K562 (cell line): ENCODE measurements around the gene GEMIN8. TPM values are rescaled to one million over a fixed set of nuclear protein-coding genes. Genes with fewer than 3 reads are reported as not detected.
A peak's percentile ranks its signal among the peaks of the same experiment; 100 is the strongest.

Experiments used
- CBFA2T2 ChIP-seq: fragments of 450-650 bp; conservative IDR thresholded peaks from 2 replicates; pipeline ENCODE4 v1.6.1; 2017; ENCODE audit warnings: mild to moderate bottlenecking
- CBX5 ChIP-seq: IDR thresholded peaks from 2 replicates; pipeline ENCODE4 v1.6.1; 2014; ENCODE audit warnings: low read depth, borderline replicate concordance
- CLOCK ChIP-seq: fragments of 250-450 bp; sonication (Bioruptor Pico); IDR thresholded peaks from 2 replicates; pipeline ENCODE4 v1.4.0; 2020; ENCODE audit warnings: mild to moderate bottlenecking, moderate library complexity, borderline replicate concordance
- E2F3 ChIP-seq: fragments of 250-450 bp; sonication (Bioruptor Pico); IDR thresholded peaks from 2 replicates; pipeline ENCODE4 v1.4.0; 2020; ENCODE audit warnings: mild to moderate bottlenecking
- ELF1 ChIP-seq: fragments of 200-800 bp; sonication (Bioruptor generic); IDR thresholded peaks from 2 replicates; pipeline ENCODE4 v1.6.1; 2016; ENCODE audit warnings: missing genetic modification characterization, missing compliant biosample characterization
- FOXO4 ChIP-seq: fragments of 450-650 bp; formaldehyde crosslinking; IDR thresholded peaks from 2 replicates; pipeline ENCODE4 v1.4.0; 2020; ENCODE audit warnings: mild to moderate bottlenecking, moderate library complexity
- IFI16 ChIP-seq: fragments of 250-450 bp; sonication (Bioruptor Pico); IDR thresholded peaks from 2 replicates; pipeline ENCODE4 v2.1.2; 2022; ENCODE audit warnings: mild to moderate bottlenecking, inconsistent platforms
- IRF1 ChIP-seq: sonication (generic); formaldehyde crosslinking; IDR thresholded peaks from 2 replicates; pipeline ENCODE4 v1.8.0; 2022; ENCODE audit warnings: missing genetic modification reagents, mild to moderate bottlenecking, borderline replicate concordance
- JUND ChIP-seq, 2 experiments: IDR thresholded peaks; 2 replicates in 1 of 2; 3 replicates in 1 of 2; pipeline ENCODE4 v1.6.1; 2011; ENCODE audit warnings: borderline replicate concordance in 2 of 2, low read depth in 2 of 2, low read length in 2 of 2, improper control_type of control experiment in 1 of 2, missing biosample characterization in 1 of 2, missing genetic modification characterization in 1 of 2, missing genetic modification reagents in 1 of 2
- KDM5B ChIP-seq: fragments of 200-600 bp; sonication (generic); IDR thresholded peaks from 2 replicates; pipeline ENCODE4 v1.6.1; 2012; ENCODE audit warnings: low read depth, mild to moderate bottlenecking, moderate library complexity, low read length, control low read depth, inconsistent platforms; ENCODE audit not compliant: insufficient replicate concordance
- PRMT5 ChIP-seq: sonication (generic); formaldehyde crosslinking; IDR thresholded peaks from 2 replicates; pipeline ENCODE4 v1.5.0; 2020; ENCODE audit warnings: missing genetic modification reagents
- TCF3 ChIP-seq: sonication (generic); formaldehyde crosslinking; IDR thresholded peaks from 2 replicates; pipeline ENCODE4 v1.4.0; 2020; ENCODE audit warnings: mild to moderate bottlenecking, missing genetic modification reagents
- ZEB2 ChIP-seq: fragments of 450-650 bp; IDR thresholded peaks from 2 replicates; pipeline ENCODE4 v1.6.1; 2016
- ZNF253 ChIP-seq: fragments of 250-450 bp; sonication (Bioruptor Pico); conservative IDR thresholded peaks from 2 replicates; pipeline ENCODE4 v1.6.1; 2021; ENCODE audit warnings: mild to moderate bottlenecking
- ZNF766 ChIP-seq: fragments of 200-800 bp; sonication (Bioruptor generic); conservative IDR thresholded peaks from 2 replicates; pipeline ENCODE4 v1.6.1; 2016; ENCODE audit warnings: missing genetic modification characterization, missing compliant biosample characterization
- polyA plus RNA-seq, 8 experiments: library from polyadenylated mRNA; depleted of rRNA in 4 of 8; stranded (reverse) in 5 of 8; unstranded in 3 of 8; fragments of >200 nt; fragmentation: Nextera tagmentation in 2 of 8; fragmentation: Illumina TruSeq in 1 of 8; extraction: Ambion mirVana in 2 of 8; extraction: Trizol in 1 of 8; gene quantifications; 2 replicates each; pipeline versions ENCODE4 v1.2.1 to v1.2.3, GENCODE V29; 2011 to 2014; ENCODE audit warnings: inconsistent platforms in 1 of 8, missing spikeins in 1 of 8
- total RNA-seq, 7 experiments: library from RNA; depleted of rRNA in 6 of 7; stranded (reverse); fragments of >200 nt in 6 of 7; fragmentation: Illumina TruSeq in 2 of 7; extraction: Trizol in 2 of 7; gene quantifications; 2 replicates each; pipeline versions ENCODE4 v1.2.1 to v1.2.3, GENCODE V29; 2011 to 2021; ENCODE audit warnings: low replicate concordance in 1 of 7
- TF ChIP-seq, protein P1 (sequence below): IDR thresholded peaks from 2 replicates; pipeline ENCODE4 v1.6.1; 2016; ENCODE audit warnings: missing genetic modification characterization, missing compliant biosample characterization
- TF ChIP-seq, protein P2 (sequence below): fragments of 450-650 bp; IDR thresholded peaks from 2 replicates; pipeline ENCODE4 v1.6.1; 2017; ENCODE audit warnings: antibody characterized with exemption

GEMIN8 gene
- total and polyA plus RNA-seq, 9 of the 15 experiments (the other 6 are each of a cell fraction or from before 2014, with no cell fraction given), result 10.9 to 29.1 (median 16.9) TPM

GRCh38 chrX:14029425-14030173, at the start of gene GEMIN8 (continued):
- TF ChIP-seq, protein P1, sequence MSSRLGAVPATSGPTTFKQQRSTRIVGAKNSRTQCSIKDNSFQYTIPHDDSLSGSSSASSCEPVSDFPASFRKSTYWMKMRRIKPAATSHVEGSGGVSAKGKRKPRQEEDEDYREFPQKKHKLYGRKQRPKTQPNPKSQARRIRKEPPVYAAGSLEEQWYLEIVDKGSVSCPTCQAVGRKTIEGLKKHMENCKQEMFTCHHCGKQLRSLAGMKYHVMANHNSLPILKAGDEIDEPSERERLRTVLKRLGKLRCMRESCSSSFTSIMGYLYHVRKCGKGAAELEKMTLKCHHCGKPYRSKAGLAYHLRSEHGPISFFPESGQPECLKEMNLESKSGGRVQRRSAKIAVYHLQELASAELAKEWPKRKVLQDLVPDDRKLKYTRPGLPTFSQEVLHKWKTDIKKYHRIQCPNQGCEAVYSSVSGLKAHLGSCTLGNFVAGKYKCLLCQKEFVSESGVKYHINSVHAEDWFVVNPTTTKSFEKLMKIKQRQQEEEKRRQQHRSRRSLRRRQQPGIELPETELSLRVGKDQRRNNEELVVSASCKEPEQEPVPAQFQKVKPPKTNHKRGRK (tag), result no peak
- no peak; the same call in 1 of the 2 replicates for TF ChIP-seq ZEB2
- peak; percentile 68 for TF ChIP-seq TCF3 (CRISPR knock-in tag)
- TF ChIP-seq IFI16 (CRISPR knock-in tag), result no peak
- peak; percentile 48 for TF ChIP-seq CBFA2T2
- TF ChIP-seq PRMT5 (CRISPR knock-in tag), result no peak
- TF ChIP-seq ELF1 (tag), result peak; percentile 90
- no peak for TF ChIP-seq IRF1 (CRISPR knock-in tag)
- TF ChIP-seq ZNF766 (CRISPR knock-in tag), result no peak; the same call in 1 of the 2 replicates
- TF ChIP-seq, protein P2, sequence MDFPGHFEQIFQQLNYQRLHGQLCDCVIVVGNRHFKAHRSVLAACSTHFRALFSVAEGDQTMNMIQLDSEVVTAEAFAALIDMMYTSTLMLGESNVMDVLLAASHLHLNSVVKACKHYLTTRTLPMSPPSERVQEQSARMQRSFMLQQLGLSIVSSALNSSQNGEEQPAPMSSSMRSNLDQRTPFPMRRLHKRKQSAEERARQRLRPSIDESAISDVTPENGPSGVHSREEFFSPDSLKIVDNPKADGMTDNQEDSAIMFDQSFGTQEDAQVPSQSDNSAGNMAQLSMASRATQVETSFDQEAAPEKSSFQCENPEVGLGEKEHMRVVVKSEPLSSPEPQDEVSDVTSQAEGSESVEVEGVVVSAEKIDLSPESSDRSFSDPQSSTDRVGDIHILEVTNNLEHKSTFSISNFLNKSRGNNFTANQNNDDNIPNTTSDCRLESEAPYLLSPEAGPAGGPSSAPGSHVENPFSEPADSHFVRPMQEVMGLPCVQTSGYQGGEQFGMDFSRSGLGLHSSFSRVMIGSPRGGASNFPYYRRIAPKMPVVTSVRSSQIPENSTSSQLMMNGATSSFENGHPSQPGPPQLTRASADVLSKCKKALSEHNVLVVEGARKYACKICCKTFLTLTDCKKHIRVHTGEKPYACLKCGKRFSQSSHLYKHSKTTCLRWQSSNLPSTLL, result no peak
- TF ChIP-seq CLOCK (CRISPR knock-in tag), result no peak
- no peak for TF ChIP-seq CBX5
- TF ChIP-seq JUND (IDR thresholded peaks at IDR 0.05; ENCODE audit: borderline replicate concordance, low read depth, low read length), result 0 out of 2 replicates have a peak, but pooled peaks have one; percentile 18
- TF ChIP-seq JUND (tag; IDR thresholded peaks at IDR 0.05; ENCODE audit: borderline replicate concordance, low read depth, low read length), result no peak; the same call in 2 of the 3 replicates
- TF ChIP-seq FOXO4 (CRISPR knock-in tag), result no peak
- no peak for TF ChIP-seq E2F3 (CRISPR knock-in tag)
- TF ChIP-seq KDM5B, result peak; percentile 32
- no peak for TF ChIP-seq ZNF253
